A549 (cell line): ENCODE measurements around the gene RGS6. TPM values are rescaled to one million over a fixed set of nuclear protein-coding genes. Genes with fewer than 3 reads are reported as not detected.

ENCODE experiments used
- ATAC-seq, 2 experiments: fragments of 200-7000 bp in 1 of 2; fragments of >200 bp in 1 of 2; cut with Nextera tagmentation in 1 of 2; cut with Tn5 transposase in 1 of 2; 3 replicates each; pipeline versions ENCODE4 v1.8.0 to v1.9.1; 2018 to 2020; ENCODE audit warnings: mild to moderate bottlenecking in 1 of 2, moderate library complexity in 1 of 2
- CTCF ChIA-PET: fragments of 300-600 bp; sonication (Branson Sonifier 250); formaldehyde crosslinking; extraction: SDS; loops from one replicate; lab custom pipeline; 2021; ENCODE audit warnings: antibody characterized with exemption, inconsistent platforms; lab: Yijun Ruan, JAX
- POLR2A ChIA-PET: fragments of 350-600 bp; formaldehyde crosslinking; extraction: SDS; loops from one replicate; lab custom pipeline; 2021; ENCODE audit warnings: antibody characterized with exemption, inconsistent platforms; lab: Yijun Ruan, JAX
- DNase-seq, 2 experiments: peaks; one replicate each; pipeline versions ENCODE4 v3.0.0 to v3.0.0-alpha.2; 2011 to 2016; ENCODE audit warnings: low read depth in 1 of 2, low spot score in 1 of 2
- FAIRE-seq: peaks from 2 replicates; lab custom pipeline; 2011; peaks lifted over from hg19 to GRCh38; lab: Jason Lieb, UNC
- H3K27ac ChIP-seq, 2 experiments: fragments of >200 bp; sonication (Bioruptor Twin); formaldehyde crosslinking; 3 replicates each; pipeline ENCODE4 v1.5.1; 2016 to 2017
- H3K4me1 ChIP-seq: fragments of >200 bp; sonication (Bioruptor Twin); formaldehyde crosslinking; 3 replicates; pipeline ENCODE4 v1.6.1; 2016
- H3K4me2 ChIP-seq: fragments of >200 bp; sonication (Bioruptor Twin); formaldehyde crosslinking; 3 replicates; pipeline ENCODE4 v1.6.1; 2016
- H3K4me3 ChIP-seq: fragments of >200 bp; sonication (Bioruptor Twin); formaldehyde crosslinking; 3 replicates; pipeline ENCODE4 v1.5.1; 2016
- H3K9me3 ChIP-seq: fragments of >200 bp; sonication (Bioruptor Twin); formaldehyde crosslinking; 3 replicates; pipeline ENCODE4 v1.6.1; 2016
- BHLHE40 ChIP-seq: IDR thresholded peaks from 2 replicates; pipeline ENCODE4 v1.6.1; 2012; ENCODE audit warnings: low read depth, low read length, inconsistent platforms
- CBX2 ChIP-seq: fragments of 200-600 bp; sonication (generic); IDR thresholded peaks from 2 replicates; pipeline ENCODE4 v1.6.1; 2016; ENCODE audit warnings: low read depth, mild to moderate bottlenecking, borderline replicate concordance
- CHD2 ChIP-seq: fragments of 150-350 bp; IDR thresholded peaks from 2 replicates; pipeline ENCODE4 v1.6.1; 2014; ENCODE audit warnings: low read length; ENCODE audit not compliant: partially characterized antibody
- EHMT2 ChIP-seq: fragments of 200-600 bp; sonication (generic); IDR thresholded peaks from 2 replicates; pipeline ENCODE4 v1.6.1; 2016; ENCODE audit warnings: antibody characterized with exemption, low read depth, mild to moderate bottlenecking, moderate library complexity
- EP300 ChIP-seq, 2 experiments: fragments of >200 bp; sonication (Bioruptor Twin); formaldehyde crosslinking; IDR thresholded peaks; 2 replicates in 1 of 2; 3 replicates in 1 of 2; pipeline ENCODE4 v1.6.1; 2016 to 2017
- ESRRA ChIP-seq: fragments of 150-350 bp; IDR thresholded peaks from 2 replicates; pipeline ENCODE4 v1.6.1; 2014; ENCODE audit warnings: mild to moderate bottlenecking, low read length, borderline replicate concordance
- FOSB ChIP-seq: fragments of 250-450 bp; sonication (Bioruptor Pico); IDR thresholded peaks from 2 replicates; pipeline ENCODE4 v1.5.0; 2020; ENCODE audit warnings: mild to moderate bottlenecking, moderate library complexity
- FOXS1 ChIP-seq: fragments of 250-450 bp; sonication (Bioruptor Pico); IDR thresholded peaks from 2 replicates; pipeline ENCODE4 v1.5.0; 2020; ENCODE audit warnings: mild to moderate bottlenecking, moderate library complexity
- GATA3 ChIP-seq: IDR thresholded peaks from 2 replicates; pipeline ENCODE4 v1.6.1; 2012; ENCODE audit warnings: borderline replicate concordance
- JUN ChIP-seq, 2 experiments: fragments of >200 bp; sonication (Bioruptor Twin); formaldehyde crosslinking; IDR thresholded peaks; 2 replicates in 1 of 2; 3 replicates in 1 of 2; pipeline ENCODE4 v1.6.1; 2016 to 2017
- JUNB ChIP-seq: fragments of >200 bp; sonication (Bioruptor Twin); formaldehyde crosslinking; IDR thresholded peaks from 2 replicates; pipeline ENCODE4 v1.6.1; 2016
- NFE2L2 ChIP-seq: fragments of 150-350 bp; conservative IDR thresholded peaks from 2 replicates; pipeline ENCODE4 v1.6.1; 2014; ENCODE audit warnings: low read length
- NPAS2 ChIP-seq: fragments of 250-450 bp; sonication (Bioruptor Pico); IDR thresholded peaks from 2 replicates; pipeline ENCODE4 v1.8.0; 2022; ENCODE audit warnings: mild to moderate bottlenecking, moderate library complexity, borderline replicate concordance
- PHF8 ChIP-seq: fragments of 200-600 bp; sonication (generic); IDR thresholded peaks from 2 replicates; pipeline ENCODE4 v1.6.1; 2016; ENCODE audit warnings: low read depth, mild to moderate bottlenecking, antibody characterized with exemption, moderate library complexity, borderline replicate concordance
- POLR2A ChIP-seq: IDR thresholded peaks from 2 replicates; pipeline ENCODE4 v1.6.1; 2012; ENCODE audit warnings: mild to moderate bottlenecking, low read length
- RNF2 ChIP-seq: fragments of 200-600 bp; sonication (generic); IDR thresholded peaks from 2 replicates; pipeline ENCODE4 v1.6.1; 2016; ENCODE audit warnings: low read depth, mild to moderate bottlenecking, antibody characterized with exemption, moderate library complexity, borderline replicate concordance
- ZFP36 ChIP-seq: fragments of 450-650 bp; IDR thresholded peaks from 2 replicates; pipeline ENCODE4 v1.6.1; 2014; ENCODE audit warnings: borderline replicate concordance; ENCODE audit not compliant: partially characterized antibody
- ZNF302 ChIP-seq: fragments of 250-450 bp; sonication (Bioruptor Pico); IDR thresholded peaks from 2 replicates; pipeline ENCODE4 v1.9.0; 2021; ENCODE audit warnings: inconsistent platforms, mild to moderate bottlenecking, moderate library complexity
- WGBS: methylation state at CpG from one replicate; pipeline ENCODE4 v1.1.6; 2017; ENCODE audit errors: missing lambda C conversion rate; 5-methylcytosine and 5-hydroxymethylcytosine counted together
- polyA plus RNA-seq, 4 experiments: library from polyadenylated mRNA; depleted of rRNA in 3 of 4; stranded (reverse); fragments of >200 nt; fragmentation: RNase III in 1 of 4; extraction: RNeasy Plus Mini Kit Qiagen cat#74134 plus additional on column Dnase treatment in 1 of 4; gene quantifications; 2 replicates in 3 of 4; 3 replicates in 1 of 4; pipeline ENCODE4 v1.2.3, GENCODE V29; 2011 to 2017
- TF ChIP-seq, protein P1 (sequence below): IDR thresholded peaks from 2 replicates; pipeline ENCODE4 v1.6.1; 2012; ENCODE audit warnings: low read depth, borderline replicate concordance
- TF ChIP-seq, protein P2 (sequence below): fragments of 250-450 bp; sonication (Bioruptor Pico); IDR thresholded peaks from 2 replicates; pipeline ENCODE4 v1.5.0; 2020; ENCODE audit warnings: low read depth, mild to moderate bottlenecking, moderate library complexity
- TF ChIP-seq, protein P3 (sequence below): fragments of 450-650 bp; IDR thresholded peaks from 2 replicates; pipeline ENCODE4 v1.6.1; 2014; ENCODE audit warnings: antibody characterized with exemption

Gene RGS6
- polyA plus RNA-seq, 2 of the 4 experiments (the other 2 are of a cell fraction): not detected

DNA sequence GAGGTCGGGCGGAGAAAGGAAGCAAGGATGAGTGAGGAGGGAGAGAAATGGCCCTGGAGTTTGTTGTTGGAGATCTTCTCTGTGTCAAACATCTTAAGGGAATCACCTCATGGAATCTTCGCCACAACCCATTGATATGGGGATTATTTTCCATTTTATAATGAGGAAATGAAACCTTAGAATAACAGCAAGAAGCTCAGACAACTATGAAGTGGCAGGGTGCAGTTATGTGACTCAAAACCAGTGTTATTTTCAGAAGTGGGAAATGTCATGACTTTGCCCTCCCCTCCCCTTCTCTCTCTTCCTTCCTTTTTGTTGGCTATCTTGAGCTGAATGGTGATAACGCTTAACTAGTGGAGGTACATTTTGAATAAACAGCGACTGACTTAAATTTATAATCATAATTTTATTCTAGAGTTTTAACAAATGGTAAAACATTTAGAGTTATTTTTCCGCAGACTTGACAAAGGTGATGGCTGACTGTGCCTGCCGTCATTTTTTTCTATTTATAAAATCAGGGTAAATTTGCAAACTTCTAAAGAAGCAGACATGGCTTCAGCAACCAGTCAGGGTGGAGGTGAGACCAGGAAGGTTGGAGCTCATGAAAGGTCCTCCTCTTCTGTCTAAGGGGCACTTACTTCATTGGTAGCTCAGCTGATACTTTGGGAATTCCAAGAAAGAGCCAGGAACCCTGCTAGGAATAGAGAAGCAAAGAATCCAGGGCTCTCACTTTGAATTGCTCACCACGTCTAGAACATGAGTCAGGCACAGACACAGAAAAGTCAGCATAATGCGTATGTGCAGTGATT is 232.4 kb downstream of the RGS6 start:
- FAIRE-seq: no peak
- Histone ChIP-seq H3K4me2 (no peak overlapping the region), H3K27ac (no peak overlapping the region), H3K4me3 (no peak overlapping the region), H3K4me1 (no peaks in the 10 kb centered on the region), H3K9me3 (no peaks in the 10 kb centered on the region)
- no peak for ATAC-seq
- DNase-seq: no peak
- TF ChIP-seq, protein P1, sequence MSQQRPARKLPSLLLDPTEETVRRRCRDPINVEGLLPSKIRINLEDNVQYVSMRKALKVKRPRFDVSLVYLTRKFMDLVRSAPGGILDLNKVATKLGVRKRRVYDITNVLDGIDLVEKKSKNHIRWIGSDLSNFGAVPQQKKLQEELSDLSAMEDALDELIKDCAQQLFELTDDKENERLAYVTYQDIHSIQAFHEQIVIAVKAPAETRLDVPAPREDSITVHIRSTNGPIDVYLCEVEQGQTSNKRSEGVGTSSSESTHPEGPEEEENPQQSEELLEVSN: no peak
- TF ChIP-seq ESRRA (no peak), NPAS2 (CRISPR knock-in tag) (no peak), CHD2 (no peak), JUN (IDR thresholded peaks at IDR 0.05) (no peak), GATA3 (no peak), RNF2 (no peak), POLR2A (no peak), FOSB (CRISPR knock-in tag) (no peak), PHF8 (no peak), ZNF302 (no peak), BHLHE40 (no peak), FOXS1 (CRISPR knock-in tag) (no peak), EHMT2 (no peak), ZFP36 (no peak)
- TF ChIP-seq, protein P2, sequence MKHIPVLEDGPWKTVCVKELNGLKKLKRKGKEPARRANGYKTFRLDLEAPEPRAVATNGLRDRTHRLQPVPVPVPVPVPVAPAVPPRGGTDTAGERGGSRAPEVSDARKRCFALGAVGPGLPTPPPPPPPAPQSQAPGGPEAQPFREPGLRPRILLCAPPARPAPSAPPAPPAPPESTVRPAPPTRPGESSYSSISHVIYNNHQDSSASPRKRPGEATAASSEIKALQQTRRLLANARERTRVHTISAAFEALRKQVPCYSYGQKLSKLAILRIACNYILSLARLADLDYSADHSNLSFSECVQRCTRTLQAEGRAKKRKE (CRISPR knock-in tag): no peak
- TF ChIP-seq, protein P3, sequence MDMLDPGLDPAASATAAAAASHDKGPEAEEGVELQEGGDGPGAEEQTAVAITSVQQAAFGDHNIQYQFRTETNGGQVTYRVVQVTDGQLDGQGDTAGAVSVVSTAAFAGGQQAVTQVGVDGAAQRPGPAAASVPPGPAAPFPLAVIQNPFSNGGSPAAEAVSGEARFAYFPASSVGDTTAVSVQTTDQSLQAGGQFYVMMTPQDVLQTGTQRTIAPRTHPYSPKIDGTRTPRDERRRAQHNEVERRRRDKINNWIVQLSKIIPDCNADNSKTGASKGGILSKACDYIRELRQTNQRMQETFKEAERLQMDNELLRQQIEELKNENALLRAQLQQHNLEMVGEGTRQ: no peak
- POLR2A ChIA-PET: no interaction called here
- 9% methylated on average over 9 of the region's 9 CpGs for WGBS
- CTCF ChIA-PET: no interaction called here

DNA sequence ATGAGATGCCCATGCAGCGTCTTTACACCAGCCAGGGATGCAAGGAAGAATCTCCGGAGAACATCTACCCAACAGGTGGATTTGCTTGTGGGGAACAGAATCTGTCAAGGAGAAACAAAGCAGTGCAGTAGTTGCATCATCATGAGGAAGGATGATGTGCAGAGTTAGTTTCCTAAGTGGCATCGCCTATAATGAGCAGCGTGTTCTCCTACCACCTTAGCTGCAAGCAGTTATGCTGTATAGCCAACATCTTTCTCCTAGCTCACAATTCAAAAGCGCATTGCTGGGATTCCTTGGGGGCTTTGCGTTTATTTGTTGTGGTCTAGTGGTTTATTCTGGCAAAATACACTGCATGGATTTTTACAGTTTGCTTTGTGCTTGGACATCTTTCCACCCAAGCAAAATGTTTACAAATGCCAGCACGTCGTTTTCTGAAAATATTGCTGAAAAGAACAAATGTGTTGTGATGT is 233.0 kb downstream of the RGS6 start:
- DNase-seq: no peak
- WGBS: 5% methylated on average over 8 of the region's 8 CpGs
- Histone ChIP-seq H3K4me3 (no peak overlapping the region), H3K4me2 (no peak overlapping the region), H3K9me3 (no peaks in the 10 kb centered on the region), H3K4me1 (no peaks in the 10 kb centered on the region), H3K27ac (no peak overlapping the region)
- FAIRE-seq: no peak
- TF ChIP-seq JUNB (no peak), NFE2L2 (no peak), FOXS1 (CRISPR knock-in tag) (no peak)
- POLR2A ChIA-PET: no interaction called here
- ATAC-seq: no peak
- CTCF ChIA-PET: no interaction called here

DNA sequence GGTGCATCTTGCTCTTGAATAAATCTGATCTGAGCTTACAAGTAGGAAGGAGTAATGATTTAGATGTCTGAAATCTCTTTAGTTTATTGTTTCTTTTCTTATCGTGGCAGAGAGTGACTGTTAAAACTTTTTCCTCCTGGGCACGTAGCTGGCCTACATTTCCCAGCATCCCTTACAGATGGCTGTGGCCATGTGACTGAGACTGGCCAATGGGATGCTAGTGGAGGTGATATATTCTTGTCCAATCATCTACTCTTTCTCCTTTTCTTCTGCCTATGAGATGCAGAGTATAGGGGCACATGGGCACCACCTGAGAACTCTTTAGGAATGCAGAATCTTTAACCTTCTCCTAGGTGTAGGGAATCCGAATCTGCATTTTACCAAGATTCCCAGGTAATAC is 237.3 kb downstream of the RGS6 start:
- CTCF ChIA-PET: no interaction called here
- no peak overlapping the region for H3K4me3 ChIP-seq
- POLR2A ChIA-PET: no interaction called here
- H3K9me3 ChIP-seq: no peaks in the 10 kb centered on the region
- TF ChIP-seq, protein P3: peak; percentile 67
- TF ChIP-seq EP300 (IDR thresholded peaks at IDR 0.05) (no peak), CBX2 (no peak)
- no peaks in the 10 kb centered on the region for H3K4me1 ChIP-seq
- H3K27ac ChIP-seq: no peak overlapping the region
- peak in 1 of 2 experiments; percentile 12 for DNase-seq
- WGBS: 5% methylated on average over 3 of the region's 3 CpGs
- no peak for FAIRE-seq
- ATAC-seq: 0 out of 6 replicates have a peak, but pooled peaks of 1 of the 2 experiments have one; percentile 36
- no peak overlapping the region for H3K4me2 ChIP-seq
